ENCODE results near the gene ADCY2.

The ADCY2 gene

DNA sequence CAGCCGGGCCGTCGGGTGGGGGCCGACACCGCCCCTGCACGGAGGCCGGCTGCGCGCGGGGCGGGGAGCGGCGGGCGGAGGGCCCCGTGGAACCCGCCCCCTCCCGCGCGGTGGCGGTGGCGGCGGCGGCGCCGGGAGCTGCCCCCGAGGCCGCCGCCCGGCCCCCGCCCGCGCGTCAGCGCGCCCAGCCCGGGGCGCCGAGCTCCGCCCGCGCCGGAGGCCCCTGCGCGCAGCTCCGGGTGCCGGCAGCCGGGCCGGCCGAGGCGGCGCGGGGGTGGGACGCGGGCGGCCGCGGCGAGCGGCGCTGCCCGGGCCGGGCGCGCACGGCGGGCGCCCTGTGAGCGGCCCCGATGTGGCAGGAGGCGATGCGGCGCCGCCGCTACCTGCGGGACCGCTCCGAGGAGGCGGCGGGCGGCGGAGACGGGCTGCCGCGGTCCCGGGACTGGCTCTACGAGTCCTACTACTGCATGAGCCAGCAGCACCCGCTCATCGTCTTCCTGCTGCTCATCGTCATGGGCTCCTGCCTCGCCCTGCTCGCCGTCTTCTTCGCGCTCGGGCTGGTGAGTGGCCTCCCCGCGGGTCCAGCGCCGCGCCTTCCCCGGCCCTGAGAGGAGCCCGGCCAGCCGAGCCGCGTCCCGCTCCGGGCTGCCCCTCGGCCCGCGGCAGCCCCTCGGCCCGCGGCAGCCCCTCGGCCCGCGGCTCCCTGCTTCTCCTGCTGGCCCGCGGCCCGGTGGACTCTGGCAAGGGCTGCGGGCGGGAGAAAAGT is at the start of gene ADCY2:
TSS of gene ADCY2 (plus strand) at position 192 of the 766 bp plus-strand sequence. CDS start at position 351, 159 bp downstream.
- intact Hi-C loops (cut with DNase I) = no loop called here
- peak in 5 of 42 donors; percentile 22 to 48 (median 29) for DNase-seq

DNA sequence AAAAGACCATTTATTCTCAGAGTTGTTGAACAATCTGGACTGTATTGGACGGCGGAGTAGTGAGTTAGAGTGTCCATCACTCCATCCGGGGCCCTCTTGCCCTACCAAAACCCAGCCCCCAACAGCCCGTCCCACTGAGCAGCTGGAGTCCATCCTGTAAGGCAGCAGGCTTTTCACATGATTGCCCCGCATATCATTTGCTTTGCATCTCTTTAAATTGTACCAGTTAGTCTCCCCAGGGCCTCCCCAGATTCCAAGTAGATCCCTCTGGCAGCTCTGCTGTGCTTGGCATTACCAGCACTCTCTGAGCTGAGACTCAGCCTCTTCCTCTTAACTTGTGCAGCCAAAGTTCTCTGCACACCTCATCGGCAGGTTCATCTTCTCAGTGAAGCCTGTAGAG is 48.6 kb upstream of the ADCY2 start:
- DNase-seq = no peak
- intact Hi-C loops (cut with DNase I) = no loop called here

DNA sequence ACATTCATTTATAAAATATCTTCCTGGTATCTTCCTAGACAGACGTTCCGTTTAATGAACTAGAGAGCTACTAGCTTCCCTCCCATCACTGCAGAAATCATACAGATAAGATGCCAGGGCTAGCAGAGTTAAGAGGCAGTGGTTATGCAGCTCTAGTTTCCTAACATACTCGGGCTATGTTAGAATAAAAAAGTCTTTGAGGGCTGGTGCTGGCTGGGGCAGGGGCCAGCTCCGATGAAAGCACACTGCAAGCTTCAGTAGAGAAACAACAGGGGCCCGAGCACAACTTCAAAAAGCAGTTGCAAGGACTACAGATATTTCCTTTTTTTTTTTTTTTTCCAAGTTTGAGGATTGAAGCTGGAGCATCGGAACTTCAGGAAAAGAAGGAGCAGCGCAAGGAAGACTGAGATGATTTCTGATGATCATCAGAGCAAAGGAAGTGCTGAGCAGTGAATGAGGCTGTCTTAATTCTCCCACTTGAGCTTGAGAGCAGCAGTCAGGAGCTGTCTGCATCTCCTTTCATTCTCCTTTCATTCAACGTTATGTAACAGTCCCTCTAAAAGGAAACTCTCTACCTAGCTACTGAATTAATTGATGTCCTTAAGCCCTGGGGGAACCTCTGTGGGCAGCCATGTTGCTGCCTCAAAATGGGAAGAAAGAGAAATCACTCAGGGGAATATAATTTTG is 47.6 kb upstream of the ADCY2 start:
- peak in 31 of 42 donors; percentile 7 to 57 (median 29) for DNase-seq

DNA sequence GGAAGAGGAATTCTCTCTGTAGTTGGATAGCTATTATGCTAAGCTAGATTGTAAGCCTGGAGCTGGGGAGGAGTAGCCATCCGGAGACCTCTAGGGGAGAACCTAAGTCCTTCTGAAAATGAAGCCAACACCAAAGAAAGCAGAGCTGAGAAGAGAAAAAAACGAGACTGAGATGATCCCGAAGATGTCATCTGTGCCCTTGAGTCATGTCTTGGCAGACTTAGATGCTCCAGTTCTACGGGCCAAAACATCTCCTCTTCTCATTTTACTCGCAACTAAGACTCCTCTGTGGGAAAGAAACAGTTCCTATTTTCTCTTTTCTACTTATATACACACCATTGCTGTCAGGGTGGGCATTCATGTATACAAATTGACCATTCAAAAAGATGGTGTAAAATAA is 34.3 kb upstream of the ADCY2 start:
- DNase-seq = no peak
- intact Hi-C loops (cut with DNase I) = no loop called here

More for the DNA sequence above, 47.6 kb upstream of the ADCY2 start:
- intact Hi-C loops (cut with DNase I) = no loop called here

DNA sequence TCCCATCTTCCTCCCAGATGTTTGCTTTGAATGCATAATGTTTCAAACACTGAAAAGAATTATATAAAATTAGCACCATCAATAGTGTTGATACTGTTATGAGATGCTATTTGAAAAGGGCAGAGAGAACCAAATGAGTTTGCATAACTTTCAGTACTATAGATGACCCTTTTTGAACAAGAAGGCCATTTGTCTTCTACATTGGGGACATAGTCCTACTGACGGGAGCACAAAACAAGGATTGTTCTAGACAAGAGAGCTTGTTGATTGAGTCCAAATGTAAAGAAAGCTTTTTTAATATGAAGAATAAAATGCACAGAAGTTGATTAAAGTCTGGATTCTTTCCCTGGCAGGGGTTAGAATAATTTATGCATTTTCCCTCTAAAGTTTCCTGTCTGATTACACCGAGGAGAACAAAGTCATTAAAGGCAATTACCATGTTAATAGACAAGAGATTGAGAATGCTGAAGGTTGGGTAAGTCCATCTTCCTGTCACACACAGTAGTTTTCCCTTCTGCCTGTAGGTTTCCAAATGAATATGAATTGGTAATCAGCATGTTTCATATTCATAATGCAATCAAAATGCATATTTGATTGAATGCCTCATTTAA is 32.8 kb upstream of the ADCY2 start:
- intact Hi-C loops (cut with DNase I) = no loop called here
- no peak for DNase-seq

DNA sequence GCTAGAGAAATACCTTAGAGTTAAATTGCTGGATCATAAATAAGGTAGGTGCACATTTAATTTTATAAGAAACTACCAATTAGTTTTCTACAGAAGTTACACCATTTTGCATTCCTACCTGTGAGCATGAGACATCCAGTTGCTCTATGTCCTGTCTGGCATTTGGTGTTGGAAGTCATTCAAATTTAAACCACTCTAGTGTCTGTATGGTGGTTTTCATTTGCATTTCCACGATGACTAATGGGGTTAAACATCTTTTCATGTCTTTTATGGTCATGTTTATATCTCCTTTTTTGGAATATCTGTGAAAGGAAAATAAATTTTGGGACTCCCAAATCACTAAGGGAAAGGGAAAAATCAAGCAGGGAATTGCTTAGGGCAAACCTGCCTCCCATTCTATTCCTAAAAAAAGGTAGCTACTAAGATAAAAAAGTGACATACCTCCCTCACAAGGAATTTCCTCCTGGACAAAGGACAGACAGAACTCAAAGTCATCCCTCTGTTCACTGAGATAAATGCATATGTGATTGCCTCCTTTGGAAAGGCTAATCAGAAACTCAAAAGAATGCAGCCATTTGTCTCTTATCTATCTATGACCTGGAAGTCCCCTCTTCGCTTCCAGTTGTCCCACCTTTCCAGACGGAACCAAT is 31.6 kb upstream of the ADCY2 start:
- intact Hi-C loops (cut with DNase I) = no loop called here
- no peak for DNase-seq

DNA sequence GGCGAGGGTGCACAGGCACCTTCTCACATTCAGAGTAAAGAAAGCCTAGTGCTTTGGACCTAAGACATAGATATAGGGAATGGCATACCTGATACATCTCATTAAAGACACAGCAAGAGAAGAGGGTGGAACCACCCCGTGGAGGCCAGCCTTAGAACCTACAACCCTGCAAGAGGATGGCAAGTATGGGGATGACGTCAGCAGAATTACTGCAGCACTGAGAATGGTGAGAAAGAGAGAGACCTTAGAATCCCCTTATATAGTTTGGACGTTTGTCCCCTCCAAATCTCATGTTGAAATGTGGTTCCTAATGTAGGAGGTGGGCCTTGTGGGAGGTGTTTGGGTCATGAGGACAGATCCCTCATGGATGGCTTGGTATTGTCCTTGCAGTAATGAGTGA is 28.2 kb upstream of the ADCY2 start:
- intact Hi-C loops (cut with DNase I) = no loop called here
- DNase-seq = no peak

DNA sequence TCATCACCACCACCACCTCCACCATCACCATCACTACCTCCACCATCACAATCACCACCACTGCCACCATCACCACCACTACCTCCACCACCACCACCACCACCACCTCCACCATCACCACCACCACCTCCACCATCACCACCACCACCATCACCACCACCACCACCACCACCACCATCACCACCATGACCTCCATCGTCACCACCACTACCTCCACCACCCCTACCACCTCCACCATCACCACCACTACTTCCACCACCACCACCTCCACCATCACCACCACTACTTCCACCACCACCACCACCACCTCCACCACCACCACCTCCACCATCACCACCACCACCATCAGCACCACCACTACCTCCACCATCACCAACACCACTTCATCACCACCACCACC is 23.5 kb upstream of the ADCY2 start:
- intact Hi-C loops (cut with DNase I) = no loop called here
- DNase-seq = no peak

DNA sequence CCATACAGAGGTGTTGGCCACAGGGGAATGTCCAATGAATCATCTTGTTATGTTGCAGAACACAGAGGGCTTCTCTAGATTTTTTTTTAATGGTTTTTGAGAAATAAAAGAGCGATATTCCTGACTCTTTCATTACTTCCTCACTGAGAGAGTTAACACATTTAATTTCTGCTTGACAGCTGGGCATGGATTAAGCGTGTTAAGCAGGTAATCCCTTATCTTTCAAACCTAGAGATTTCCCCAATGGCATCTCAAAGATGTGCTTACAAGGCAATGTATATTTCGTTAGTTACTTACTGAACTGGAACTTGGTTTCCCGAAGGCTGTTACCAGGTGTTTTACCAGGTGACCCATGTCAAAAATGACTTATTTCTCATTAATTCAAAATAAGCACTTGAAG is 21.8 kb upstream of the ADCY2 start:
- DNase-seq = no peak
- intact Hi-C loops (cut with DNase I) = no loop called here

DNA sequence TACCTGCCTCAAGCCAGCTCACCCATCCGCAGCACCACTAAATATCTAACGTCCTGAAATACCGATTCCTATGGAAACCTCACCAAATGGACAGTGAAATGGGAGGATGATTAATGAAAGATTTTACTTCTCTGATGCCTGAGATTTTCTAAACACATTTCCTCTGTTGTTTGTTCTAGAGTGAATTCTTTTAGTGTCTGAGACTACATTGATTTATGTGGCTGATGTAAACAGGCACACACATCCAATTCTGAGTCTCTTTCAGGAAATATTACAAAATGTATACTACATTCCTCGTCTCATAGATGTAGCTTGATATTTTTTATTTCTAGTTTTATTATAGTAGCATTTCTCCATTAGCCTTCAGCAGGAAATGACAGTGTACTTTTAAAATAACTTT is 20.5 kb upstream of the ADCY2 start:
- intact Hi-C loops (cut with DNase I) = no loop called here

DNA sequence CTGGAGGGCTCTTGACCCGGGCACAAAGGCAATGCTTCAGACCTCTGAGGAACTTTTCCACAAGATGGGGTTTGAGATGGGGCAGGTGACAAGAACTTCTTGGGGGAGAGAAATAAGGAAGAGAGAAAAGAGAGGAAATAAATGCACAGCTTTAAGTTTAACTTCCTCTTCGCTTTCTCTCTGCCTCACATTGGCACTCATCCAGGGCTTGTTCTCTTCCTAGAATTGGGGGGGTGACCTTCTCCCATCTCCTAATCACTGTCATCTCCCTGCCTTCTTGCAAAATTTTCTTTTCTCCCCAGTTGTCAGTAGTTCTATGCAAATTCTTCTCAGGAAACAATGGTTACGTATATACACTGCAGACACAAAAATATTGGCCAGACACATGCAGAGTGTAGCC is 19.1 kb upstream of the ADCY2 start:
- intact Hi-C loops (cut with DNase I) = no loop called here

More for the DNA sequence above, 20.5 kb upstream of the ADCY2 start:
- DNase-seq = no peak

DNA sequence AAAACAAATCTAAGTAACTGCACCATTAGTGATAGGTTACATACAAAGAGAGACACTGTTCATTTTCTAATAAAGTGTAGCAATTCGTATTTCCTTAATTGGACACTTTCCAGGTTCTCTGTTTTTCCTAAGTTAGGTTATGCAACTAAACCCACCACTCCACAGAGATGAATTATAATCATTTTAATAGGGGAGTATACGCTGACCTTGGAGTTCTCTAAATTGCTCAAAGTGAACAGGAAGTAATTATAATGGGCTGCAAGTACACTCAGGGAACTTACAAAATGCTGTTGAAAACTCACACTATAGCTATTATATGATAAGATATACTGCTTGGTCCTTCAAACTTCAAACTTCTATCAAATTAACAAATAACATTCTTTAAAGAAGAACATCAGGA is 18.2 kb upstream of the ADCY2 start:
- DNase-seq = no peak
- intact Hi-C loops (cut with DNase I) = no loop called here

More for the DNA sequence above, 19.1 kb upstream of the ADCY2 start:
- no peak for DNase-seq

DNA sequence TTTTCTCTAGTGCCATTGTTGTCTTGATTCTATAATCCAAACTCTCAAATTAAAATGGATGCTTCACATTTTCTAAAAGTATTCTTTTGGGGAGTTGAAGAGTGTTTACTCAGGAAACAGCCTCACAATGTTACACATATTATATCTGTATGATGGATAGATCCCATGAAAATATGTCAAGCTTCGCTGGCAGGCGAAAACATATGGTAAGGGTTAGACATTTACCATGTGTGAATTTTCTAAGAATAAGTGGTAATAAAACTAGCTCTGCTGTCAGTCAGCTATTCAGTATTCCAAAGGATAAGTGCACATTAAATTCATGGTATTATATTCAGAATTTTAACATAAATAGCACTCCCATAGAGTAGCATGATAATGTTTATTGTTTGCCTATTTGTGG is 13.3 kb upstream of the ADCY2 start:
- intact Hi-C loops (cut with DNase I) = no loop called here
- DNase-seq = no peak

DNA sequence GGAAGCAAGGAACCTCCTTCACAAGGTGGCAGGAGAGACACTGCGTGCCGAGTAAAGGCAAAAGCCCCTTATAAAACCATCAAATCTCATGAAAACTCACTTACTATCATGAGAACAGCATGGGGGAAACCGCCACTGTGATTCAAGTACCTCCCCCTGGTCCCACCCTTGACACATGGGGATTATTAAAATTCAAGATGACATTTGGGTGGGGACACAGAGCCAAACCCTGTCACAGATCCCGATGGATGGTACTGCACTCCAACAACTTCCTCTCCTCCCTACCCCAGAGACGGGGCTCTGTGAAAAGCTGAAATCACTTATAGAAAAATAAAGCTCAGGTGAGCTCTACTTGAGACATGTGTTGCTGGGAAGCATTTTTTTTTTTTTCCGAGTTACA is 10.3 kb upstream of the ADCY2 start:
- intact Hi-C loops (cut with DNase I) = no loop called here
- no peak for DNase-seq

DNA sequence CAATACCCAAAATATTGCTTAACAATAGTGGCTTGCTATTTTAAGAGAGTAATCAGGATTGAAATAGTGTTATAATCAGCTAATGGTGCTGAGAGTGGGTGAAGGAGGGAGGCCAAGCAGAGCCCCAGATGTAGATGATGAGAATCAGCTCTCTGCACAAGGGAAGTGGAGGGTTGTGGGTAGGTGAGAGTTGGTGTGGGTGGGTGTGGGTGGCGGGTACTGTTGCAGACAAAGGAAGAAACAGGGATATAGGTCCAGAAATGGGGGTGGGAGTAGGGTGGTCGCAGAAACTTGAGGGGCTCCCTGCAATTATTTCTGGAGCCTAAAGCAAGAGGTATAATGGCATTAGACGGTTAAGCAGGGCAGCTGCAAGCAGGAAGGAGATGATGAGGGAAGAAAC is 7.4 kb upstream of the ADCY2 start:
- intact Hi-C loops (cut with DNase I) = no loop called here
- DNase-seq = no peak

DNA sequence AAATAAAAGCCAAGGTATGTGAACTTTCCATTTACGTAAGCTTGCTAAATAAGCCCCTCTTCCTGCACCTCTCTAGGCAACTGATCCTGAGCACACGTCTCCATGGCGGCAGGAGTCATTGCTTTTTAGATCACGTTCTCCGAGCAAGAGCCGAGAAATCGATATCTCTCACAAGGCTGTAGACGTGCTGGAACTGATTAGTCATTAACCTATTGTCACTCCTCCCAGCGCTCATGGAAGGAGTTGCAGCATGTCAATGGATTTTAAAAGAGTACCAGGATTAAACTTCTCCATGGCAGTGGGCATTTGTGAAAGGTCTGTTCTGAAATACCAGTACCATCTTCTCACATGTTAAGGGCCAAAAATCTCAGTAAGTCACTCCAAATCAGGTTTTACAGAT is 4.7 kb upstream of the ADCY2 start:
- peak in 6 of 42 donors; percentile 9 to 50 (median 36) for DNase-seq
- intact Hi-C loops (cut with DNase I) = no loop called here

DNA sequence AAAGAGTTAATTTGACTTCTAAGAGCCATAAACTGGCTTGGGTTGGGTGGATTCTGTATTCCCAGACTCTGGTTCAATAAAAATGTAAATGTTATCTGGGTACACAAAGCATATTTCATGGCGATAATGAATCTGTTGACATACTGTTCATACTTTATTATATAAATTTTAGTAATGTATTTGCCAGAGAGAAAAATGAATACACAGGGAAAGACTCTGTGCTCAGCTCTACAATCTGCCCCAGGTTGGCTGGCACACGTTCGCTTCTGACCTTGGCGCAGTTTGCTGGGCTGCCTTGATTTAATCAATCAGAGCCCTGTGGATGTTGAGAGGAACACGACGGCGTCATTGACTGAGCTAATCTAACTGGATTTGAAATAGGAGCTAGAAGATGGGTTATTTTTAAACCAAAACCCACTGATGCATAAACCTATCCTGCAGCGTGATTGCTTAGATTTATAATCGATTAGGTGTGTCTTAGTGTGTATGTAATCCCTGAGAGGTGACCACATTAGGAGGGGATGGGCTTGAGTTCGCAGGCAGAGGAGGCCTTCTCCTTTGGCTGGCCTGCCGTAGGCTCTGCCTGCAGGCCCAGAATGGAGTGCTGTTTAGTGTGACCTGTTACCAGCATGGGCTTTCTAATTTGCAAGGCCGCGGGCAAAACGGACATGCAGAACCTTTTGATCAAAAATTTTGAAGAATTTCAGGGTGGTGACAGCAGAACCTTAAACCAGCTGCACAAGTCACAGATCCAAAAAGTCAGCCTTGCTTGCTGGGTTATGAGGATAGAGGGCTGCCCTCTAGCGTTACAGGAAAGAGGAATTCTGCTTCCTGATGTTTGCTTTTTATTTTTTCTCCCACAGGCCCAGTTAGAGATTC is 3.9 kb upstream of the ADCY2 start:
- intact Hi-C loops (cut with DNase I) = no loop called here
- DNase-seq = peak in 20 of 42 donors; percentile 24 to 77 (median 58)

DNA sequence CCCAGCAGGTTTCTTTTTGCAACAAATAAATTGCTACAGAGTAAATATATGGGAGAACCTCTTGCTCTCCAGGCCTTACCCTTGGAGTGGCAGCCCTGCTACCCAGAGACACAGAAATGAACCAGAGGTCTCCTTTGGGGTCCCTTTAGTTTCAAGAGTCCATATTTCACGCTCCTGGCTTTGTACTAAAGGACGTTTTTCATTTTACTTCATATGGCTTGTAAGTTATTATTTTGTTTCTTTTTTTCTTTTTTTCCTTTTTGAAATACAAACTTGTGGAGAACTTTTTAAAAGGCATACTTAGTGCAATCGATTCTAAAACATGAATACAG is 3.3 kb upstream of the ADCY2 start:
- intact Hi-C loops (cut with DNase I) = no loop called here
- DNase-seq = no peak
